H9 (cell line): ENCODE measurements around the gene GCNT3. TPM values are rescaled to one million over a fixed set of nuclear protein-coding genes. Genes with fewer than 3 reads are reported as not detected.
A peak's percentile ranks its signal among the peaks of the same experiment; 100 is the strongest.

Experiments used
- DNase-seq: peaks from one replicate; pipeline ENCODE4 v3.0.0-alpha.2; 2017
- H2AFZ ChIP-seq: one replicate; pipeline ENCODE4 v1.6.1; 2013; ENCODE audit warnings: mild to moderate bottlenecking, low read length, control low read depth, moderate library complexity
- H2AK5ac ChIP-seq: 2 replicates; pipeline ENCODE4 v1.6.1; 2013; ENCODE audit warnings: low read length, control low read depth, mixed read lengths; ENCODE audit not compliant: insufficient read length
- H2BK120ac ChIP-seq: one replicate; pipeline ENCODE4 v1.6.1; 2013; ENCODE audit warnings: low read depth, mild to moderate bottlenecking, low read length, control low read depth, inconsistent platforms; ENCODE audit not compliant: poor library complexity, severe bottlenecking
- H2BK12ac ChIP-seq: 2 replicates; pipeline ENCODE4 v1.6.1; 2013; ENCODE audit warnings: low read length, control low read depth, mixed read lengths, low read depth; ENCODE audit not compliant: insufficient read length
- H2BK15ac ChIP-seq: 2 replicates; pipeline ENCODE4 v1.6.1; 2013; ENCODE audit warnings: low read depth, low read length, control low read depth
- H2BK20ac ChIP-seq: one replicate; pipeline ENCODE4 v1.6.1; 2013; ENCODE audit warnings: low read depth, mild to moderate bottlenecking, low read length, control low read depth, inconsistent platforms; ENCODE audit not compliant: poor library complexity, severe bottlenecking
- H2BK5ac ChIP-seq: 2 replicates; pipeline ENCODE4 v1.6.1; 2013; ENCODE audit warnings: low read length, control low read depth, mixed read lengths; ENCODE audit not compliant: insufficient read length
- H3K14ac ChIP-seq: 2 replicates; pipeline ENCODE4 v1.6.1; 2013; ENCODE audit warnings: low read length, control low read depth; ENCODE audit not compliant: insufficient read depth
- H3K18ac ChIP-seq: 2 replicates; pipeline ENCODE4 v1.6.1; 2013; ENCODE audit warnings: low read depth, mild to moderate bottlenecking, mixed read lengths, low read length, control low read depth; ENCODE audit not compliant: insufficient read length
- H3K23ac ChIP-seq: 2 replicates; pipeline ENCODE4 v1.6.1; 2013; ENCODE audit warnings: low read length, control low read depth, mixed read lengths, low read depth; ENCODE audit not compliant: insufficient read length
- H3K23me2 ChIP-seq: 2 replicates; pipeline ENCODE4 v1.6.1; 2013; ENCODE audit warnings: low read depth, mild to moderate bottlenecking, mixed read lengths, low read length, control low read depth; ENCODE audit not compliant: insufficient read length, poor library complexity, severe bottlenecking
- H3K27ac ChIP-seq: 2 replicates; pipeline ENCODE4 v1.5.1; 2013; ENCODE audit warnings: low read length, control low read depth, mixed read lengths, low read depth; ENCODE audit not compliant: insufficient read length
- H3K27me3 ChIP-seq: 2 replicates; pipeline ENCODE4 v1.6.1; 2013; ENCODE audit warnings: low read length, control low read depth, inconsistent platforms; ENCODE audit not compliant: insufficient read depth
- H3K4ac ChIP-seq: 2 replicates; pipeline ENCODE4 v1.6.1; 2013; ENCODE audit warnings: low read depth, mild to moderate bottlenecking, control low read depth, inconsistent platforms, low read length, moderate library complexity
- H3K4me1 ChIP-seq: 2 replicates; pipeline ENCODE4 v1.6.1; 2013; ENCODE audit warnings: low read length, control low read depth, inconsistent platforms; ENCODE audit not compliant: insufficient read depth
- H3K4me2 ChIP-seq: 2 replicates; pipeline ENCODE4 v1.6.1; 2013; ENCODE audit warnings: low read length, control low read depth, mixed read lengths; ENCODE audit not compliant: insufficient read length, insufficient read depth
- H3K56ac ChIP-seq: 2 replicates; pipeline ENCODE4 v1.6.1; 2013; ENCODE audit warnings: low read depth, mild to moderate bottlenecking, mixed read lengths, low read length, control low read depth; ENCODE audit not compliant: insufficient read length
- H3K79me1 ChIP-seq: 2 replicates; pipeline ENCODE4 v1.6.1; 2013; ENCODE audit warnings: low read depth, mild to moderate bottlenecking, moderate library complexity, low read length, control low read depth, inconsistent platforms; ENCODE audit not compliant: insufficient read depth, poor library complexity, severe bottlenecking
- H3K79me2 ChIP-seq: 2 replicates; pipeline ENCODE4 v1.6.1; 2013; ENCODE audit warnings: low read length, control low read depth, inconsistent platforms; ENCODE audit not compliant: insufficient read depth
- H3K9ac ChIP-seq: 2 replicates; pipeline ENCODE4 v1.6.1; 2013; ENCODE audit warnings: low read length, control low read depth, mixed read lengths; ENCODE audit not compliant: insufficient read length; ENCODE audit errors: extremely low read depth
- H3K9me3 ChIP-seq: one replicate; pipeline ENCODE4 v1.6.1; 2013; ENCODE audit warnings: low read depth, low read length, inconsistent platforms; ENCODE audit not compliant: control insufficient read depth
- H3T11ph ChIP-seq: one replicate; pipeline ENCODE4 v1.6.1; 2013; ENCODE audit warnings: mild to moderate bottlenecking, low read length, control low read depth, inconsistent platforms
- H4K20me1 ChIP-seq: one replicate; pipeline ENCODE4 v1.6.1; 2013; ENCODE audit not compliant: control insufficient read depth, insufficient read length, insufficient read depth
- H4K5ac ChIP-seq: 2 replicates; pipeline ENCODE4 v1.6.1; 2013; ENCODE audit warnings: low read depth, mild to moderate bottlenecking, mixed read lengths, low read length, control low read depth; ENCODE audit not compliant: insufficient read length
- H4K8ac ChIP-seq: replicated peaks from 2 replicates; pipeline ENCODE4 v1.6.1; 2013; ENCODE audit warnings: low read length, control low read depth, mixed read lengths, low read depth; ENCODE audit not compliant: insufficient read length
- H4K91ac ChIP-seq: 2 replicates; pipeline ENCODE4 v1.6.1; 2013; ENCODE audit warnings: low read depth, mild to moderate bottlenecking, moderate library complexity, mixed read lengths, low read length, control low read depth; ENCODE audit not compliant: insufficient read length
- H3K27ac Mint-ChIP-seq, 3 experiments: 2 replicates in 2 of 3; 3 replicates in 1 of 3; pipeline ENCODE4 v1.8.0; 2020 to 2021; ENCODE audit warnings: mixed read lengths in 3 of 3, mild to moderate bottlenecking in 1 of 3, moderate library complexity in 1 of 3
- H3K27me3 Mint-ChIP-seq: 2 replicates; pipeline ENCODE4 v1.8.0; 2021; ENCODE audit warnings: low read depth, mild to moderate bottlenecking, moderate library complexity, mixed read lengths
- H3K36me3 Mint-ChIP-seq, 3 experiments: 2 replicates in 2 of 3; 3 replicates in 1 of 3; pipeline ENCODE4 v1.8.0; 2020 to 2021; ENCODE audit warnings: low read depth in 3 of 3, mixed read lengths in 3 of 3; ENCODE audit not compliant: insufficient read depth in 1 of 3
- H3K4me1 Mint-ChIP-seq, 2 experiments: 2 replicates each; pipeline ENCODE4 v1.8.0; 2020; ENCODE audit warnings: mixed read lengths in 2 of 2
- H3K4me3 Mint-ChIP-seq, 2 experiments: 2 replicates in 1 of 2; 3 replicates in 1 of 2; pipeline ENCODE4 v1.8.0; 2020 to 2021; ENCODE audit warnings: mild to moderate bottlenecking in 2 of 2, mixed read lengths in 2 of 2, moderate library complexity in 1 of 2
- H3K9me3 Mint-ChIP-seq, 2 experiments: 2 replicates in 1 of 2; 3 replicates in 1 of 2; pipeline ENCODE4 v1.8.0; 2020; ENCODE audit warnings: mild to moderate bottlenecking in 2 of 2, mixed read lengths in 2 of 2, moderate library complexity in 1 of 2
- WGBS: extraction: QIAGEN DNeasy Blood & Tissue Kit; methylation state at CpG from one replicate; pipeline ENCODE4 v1.1.7; 2013; ENCODE audit warnings: missing lambda C conversion rate, low lambda C conversion rate, mixed read lengths; ENCODE audit not compliant: insufficient read length; ENCODE audit errors: extremely low coverage; 5-methylcytosine and 5-hydroxymethylcytosine counted together
- total RNA-seq: library from RNA; stranded (reverse); gene quantifications from 2 replicates; pipeline ENCODE4 v1.2.1, GENCODE V29; 2021
- TF ChIP-seq, protein P1 (sequence below): fragments of 200-600 bp; sonication (generic); conservative IDR thresholded peaks from 3 replicates; pipeline ENCODE4 v1.8.0; 2021; ENCODE audit warnings: antibody characterized with exemption, mild to moderate bottlenecking

Gene GCNT3
- total RNA-seq, 1 experiment from 2014 or later = not detected

DNA sequence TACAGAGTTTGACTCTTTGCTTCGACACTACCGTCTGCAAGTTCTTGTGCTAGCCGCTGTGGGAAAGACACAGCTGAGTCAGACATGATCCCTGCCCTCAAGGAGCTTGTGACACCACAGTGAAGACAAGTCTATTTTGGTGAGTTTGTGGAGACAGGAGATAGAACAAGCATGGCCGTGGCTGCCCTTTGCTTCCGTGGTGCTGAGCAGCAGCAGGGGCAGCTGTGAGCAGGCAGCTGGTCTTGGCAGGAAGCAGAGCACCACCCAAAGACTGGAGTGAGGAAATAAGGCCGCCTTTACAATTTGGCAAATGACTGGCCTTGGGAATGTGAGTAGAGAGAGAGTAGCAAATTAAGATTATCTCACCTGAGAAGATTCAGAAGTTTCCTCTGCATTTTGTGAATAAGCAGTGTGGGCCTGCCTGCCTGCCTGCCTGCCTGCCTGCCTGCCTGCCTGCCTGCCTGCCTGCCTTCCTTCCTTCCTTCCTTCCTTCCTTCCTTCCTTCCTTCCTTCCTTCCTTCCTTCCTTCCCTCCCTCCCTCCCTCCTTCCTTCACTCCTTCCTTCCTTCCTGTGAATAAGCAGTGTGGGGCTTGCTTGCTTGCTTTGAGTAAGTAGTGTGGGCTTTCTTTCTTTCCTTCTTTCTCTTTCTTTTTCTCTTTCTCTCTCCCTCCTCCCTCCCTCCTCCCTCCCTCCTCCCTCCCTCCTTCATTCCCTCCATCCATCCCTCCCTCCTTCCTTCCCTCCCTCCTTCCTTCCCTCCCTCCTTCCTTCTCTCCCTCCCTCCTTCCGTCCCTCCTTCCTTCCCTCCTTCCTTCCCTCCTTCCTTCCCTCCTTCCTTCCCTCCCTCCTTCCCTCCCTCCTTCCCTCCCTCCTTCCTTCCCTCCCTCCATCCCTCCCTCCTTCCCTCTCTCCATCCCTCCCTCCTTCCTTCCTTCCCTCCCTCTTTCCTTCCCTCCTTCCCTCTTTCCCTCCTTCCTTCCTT is 1.6 kb upstream of the GCNT3 start:
- Histone ChIP-seq H3K14ac (no peak overlapping the region), H3K9me3 (no peaks in the 10 kb centered on the region), H3K56ac (no peak overlapping the region), H3T11ph (no peak overlapping the region), H3K23me2 (no peaks in the 10 kb centered on the region), H4K5ac (no peak overlapping the region), H3K9ac (no peak overlapping the region), H2AFZ (no peak overlapping the region), H2BK5ac (no peak overlapping the region), H2BK12ac (no peak overlapping the region), H2BK15ac (no peak overlapping the region), H3K4me2 (no peak overlapping the region), H3K4me1 (no peaks in the 10 kb centered on the region), H4K91ac (no peak overlapping the region), H3K23ac (no peak overlapping the region), H3K79me2 (no peaks in the 10 kb centered on the region), H3K27ac (no peak overlapping the region), H4K20me1 (no peaks in the 10 kb centered on the region), H2AK5ac (no peak overlapping the region), H2BK20ac (no peak overlapping the region), H3K27me3 (no peaks in the 10 kb centered on the region), H3K18ac (no peak overlapping the region), H3K4ac (no peak overlapping the region), H4K8ac (no peak overlapping the region), H3K79me1 (no peaks in the 10 kb centered on the region), H2BK120ac (no peak overlapping the region)
- peaks cover 12% of the 10 kb centered on the region in 2 experiments for H3K9me3 Mint-ChIP-seq
- H3K27me3 Mint-ChIP-seq = peaks cover 12% of the 10 kb centered on the region
- no CpG with 5 or more reads among the region's 7 CpGs for WGBS
- H3K4me1 Mint-ChIP-seq = 0 out of 4 replicates have a peak, but pooled peaks cover 4 to 5% of the 10 kb centered on the region in 2 experiments
- TF ChIP-seq, protein P1, sequence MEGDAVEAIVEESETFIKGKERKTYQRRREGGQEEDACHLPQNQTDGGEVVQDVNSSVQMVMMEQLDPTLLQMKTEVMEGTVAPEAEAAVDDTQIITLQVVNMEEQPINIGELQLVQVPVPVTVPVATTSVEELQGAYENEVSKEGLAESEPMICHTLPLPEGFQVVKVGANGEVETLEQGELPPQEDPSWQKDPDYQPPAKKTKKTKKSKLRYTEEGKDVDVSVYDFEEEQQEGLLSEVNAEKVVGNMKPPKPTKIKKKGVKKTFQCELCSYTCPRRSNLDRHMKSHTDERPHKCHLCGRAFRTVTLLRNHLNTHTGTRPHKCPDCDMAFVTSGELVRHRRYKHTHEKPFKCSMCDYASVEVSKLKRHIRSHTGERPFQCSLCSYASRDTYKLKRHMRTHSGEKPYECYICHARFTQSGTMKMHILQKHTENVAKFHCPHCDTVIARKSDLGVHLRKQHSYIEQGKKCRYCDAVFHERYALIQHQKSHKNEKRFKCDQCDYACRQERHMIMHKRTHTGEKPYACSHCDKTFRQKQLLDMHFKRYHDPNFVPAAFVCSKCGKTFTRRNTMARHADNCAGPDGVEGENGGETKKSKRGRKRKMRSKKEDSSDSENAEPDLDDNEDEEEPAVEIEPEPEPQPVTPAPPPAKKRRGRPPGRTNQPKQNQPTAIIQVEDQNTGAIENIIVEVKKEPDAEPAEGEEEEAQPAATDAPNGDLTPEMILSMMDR = no peak
- peak overlapping the region in 1 of 3 experiments; percentile 57; a peak in 1 of 7 replicates for H3K27ac Mint-ChIP-seq
- H3K4me3 Mint-ChIP-seq = no peak overlapping the region
- peaks cover 0 to 11% (median 5%) of the 10 kb centered on the region in 3 experiments; a peak in 4 of 7 replicates for H3K36me3 Mint-ChIP-seq
- DNase-seq = no peak
